ENCODE results near the gene PDGFD. TPM values are rescaled to one million over a fixed set of nuclear protein-coding genes. Genes with fewer than 3 reads are reported as not detected.

The PDGFD gene
- total and polyA plus RNA-seq, 2 donors (not counting 1 experiment from before 2014, with no cell fraction given), result 1.3 TPM

- no peak overlapping the region for H3K4me2 ChIP-seq (ENCODE audit: extremely low read depth, insufficient read depth, low read length)
- no peak overlapping the region for H3K4me3 ChIP-seq (replicated peaks in 1 of 4; ENCODE audit: control extremely low read depth in 1 of 4, insufficient read depth in 1 of 4, low read depth in 3 of 4, low read length in 4 of 4)
- H3K27ac ChIP-seq (ENCODE audit: insufficient read depth, low read length), result no peak overlapping the region
- H3K36me3 ChIP-seq (ENCODE audit: control insufficient read depth, insufficient read depth, low read length), result no peaks in the 10 kb centered on the region
- no peaks in the 10 kb centered on the region for H3K4me1 ChIP-seq (ENCODE audit: control insufficient read depth, extremely low read depth, insufficient read depth, low read length)
- H3K9me3 ChIP-seq (ENCODE audit: control insufficient read depth, insufficient read depth, low read depth, low read length), result no peaks in the 10 kb centered on the region
- H4K20me1 ChIP-seq (ENCODE audit: control insufficient read depth, extremely low read depth, insufficient read depth, low read length), result no peaks in the 10 kb centered on the region
- H3K9ac ChIP-seq (ENCODE audit: insufficient read depth, low read length), result no peak overlapping the region
- H3K27me3 ChIP-seq (ENCODE audit: control insufficient read depth, insufficient read depth, low read length), result no peaks in the 10 kb centered on the region
- peak in 1 of 2 donors; percentile 90 for DNase-seq (ENCODE audit: low read depth in 2 of 2)
- H2AFZ ChIP-seq (ENCODE audit: low read length), result no peak overlapping the region
- H3K79me2 ChIP-seq (ENCODE audit: control insufficient read depth, insufficient read depth, low read length), result no peaks in the 10 kb centered on the region
- TF ChIP-seq CTCF (conservative IDR thresholded peaks at IDR 0.05 in 1 of 2, IDR thresholded peaks at IDR 0.05 in 1 of 2; ENCODE audit: low read depth in 1 of 2, low read length in 2 of 2), result no peak
These were observed 17.5 kb downstream of the PDGFD start for GRCh38 chr11:104146421-104146820.

- H3K4me3 ChIP-seq (replicated peaks in 1 of 4; ENCODE audit: control extremely low read depth in 1 of 4, insufficient read depth in 1 of 4, low read depth in 3 of 4, low read length in 4 of 4), result no peak overlapping the region
- no peaks in the 10 kb centered on the region for H4K20me1 ChIP-seq (ENCODE audit: control insufficient read depth, extremely low read depth, insufficient read depth, low read length)
- H2AFZ ChIP-seq (ENCODE audit: low read length), result no peak overlapping the region
- no peak for DNase-seq (ENCODE audit: low read depth in 2 of 2)
- H3K9ac ChIP-seq (ENCODE audit: insufficient read depth, low read length), result no peak overlapping the region
- H3K79me2 ChIP-seq (ENCODE audit: control insufficient read depth, insufficient read depth, low read length), result no peaks in the 10 kb centered on the region
- H3K4me1 ChIP-seq (ENCODE audit: control insufficient read depth, extremely low read depth, insufficient read depth, low read length), result no peaks in the 10 kb centered on the region
- H3K36me3 ChIP-seq (ENCODE audit: control insufficient read depth, insufficient read depth, low read length), result no peaks in the 10 kb centered on the region
- H3K27ac ChIP-seq (ENCODE audit: insufficient read depth, low read length), result no peak overlapping the region
- TF ChIP-seq CTCF (conservative IDR thresholded peaks at IDR 0.05 in 1 of 2, IDR thresholded peaks at IDR 0.05 in 1 of 2; ENCODE audit: low read depth in 1 of 2, low read length in 2 of 2), result no peak
- no peak for TF ChIP-seq EZH2 (IDR thresholded peaks at IDR 0.05; ENCODE audit: low read length, missing control alignments)
- no peak overlapping the region for H3K4me2 ChIP-seq (ENCODE audit: extremely low read depth, insufficient read depth, low read length)
- no peaks in the 10 kb centered on the region for H3K27me3 ChIP-seq (ENCODE audit: control insufficient read depth, insufficient read depth, low read length)
- no peaks in the 10 kb centered on the region for H3K9me3 ChIP-seq (ENCODE audit: control insufficient read depth, insufficient read depth, low read depth, low read length)
These were observed 18.9 kb downstream of the PDGFD start for GRCh38 chr11:104145062-104145461.

- Histone ChIP-seq H3K9me3 (ENCODE audit: control insufficient read depth, insufficient read depth, low read depth, low read length) (no peaks in the 10 kb centered on the region), H3K4me3 (replicated peaks in 1 of 4; ENCODE audit: control extremely low read depth in 1 of 4, insufficient read depth in 1 of 4, low read depth in 3 of 4, low read length in 4 of 4) (no peak overlapping the region), H2AFZ (ENCODE audit: low read length) (no peak overlapping the region), H3K36me3 (ENCODE audit: control insufficient read depth, insufficient read depth, low read length) (no peaks in the 10 kb centered on the region), H3K4me2 (ENCODE audit: extremely low read depth, insufficient read depth, low read length) (no peak overlapping the region), H3K79me2 (ENCODE audit: control insufficient read depth, insufficient read depth, low read length) (no peaks in the 10 kb centered on the region), H3K4me1 (ENCODE audit: control insufficient read depth, extremely low read depth, insufficient read depth, low read length) (no peaks in the 10 kb centered on the region), H3K27ac (ENCODE audit: insufficient read depth, low read length) (no peak overlapping the region), H3K27me3 (ENCODE audit: control insufficient read depth, insufficient read depth, low read length) (no peaks in the 10 kb centered on the region), H3K9ac (ENCODE audit: insufficient read depth, low read length) (no peak overlapping the region), H4K20me1 (ENCODE audit: control insufficient read depth, extremely low read depth, insufficient read depth, low read length) (no peaks in the 10 kb centered on the region)
- no peak for TF ChIP-seq EZH2 (IDR thresholded peaks at IDR 0.05; ENCODE audit: low read length, missing control alignments)
- TF ChIP-seq CTCF (conservative IDR thresholded peaks at IDR 0.05 in 1 of 2, IDR thresholded peaks at IDR 0.05 in 1 of 2; ENCODE audit: low read depth in 1 of 2, low read length in 2 of 2), result no peak
- no peak for DNase-seq (ENCODE audit: low read depth in 2 of 2)
These were observed 21.2 kb downstream of the PDGFD start for GRCh38 chr11:104142698-104143097.
